IPS-NIHi7 (cell line): Measurements from ENCODE around the gene KCTD11.
"Not testable (repeated sequence)": the region's sequence is repeated elsewhere in the genome, so short reads cannot be mapped to it uniquely, and the experiment has no call there.

Experiments
- DNase-seq: peaks from one replicate; pipeline ENCODE4 v3.0.0; 2012; ENCODE audit warnings: mixed read lengths; ENCODE audit errors: extremely low spot score

Gene KCTD11

DNA sequence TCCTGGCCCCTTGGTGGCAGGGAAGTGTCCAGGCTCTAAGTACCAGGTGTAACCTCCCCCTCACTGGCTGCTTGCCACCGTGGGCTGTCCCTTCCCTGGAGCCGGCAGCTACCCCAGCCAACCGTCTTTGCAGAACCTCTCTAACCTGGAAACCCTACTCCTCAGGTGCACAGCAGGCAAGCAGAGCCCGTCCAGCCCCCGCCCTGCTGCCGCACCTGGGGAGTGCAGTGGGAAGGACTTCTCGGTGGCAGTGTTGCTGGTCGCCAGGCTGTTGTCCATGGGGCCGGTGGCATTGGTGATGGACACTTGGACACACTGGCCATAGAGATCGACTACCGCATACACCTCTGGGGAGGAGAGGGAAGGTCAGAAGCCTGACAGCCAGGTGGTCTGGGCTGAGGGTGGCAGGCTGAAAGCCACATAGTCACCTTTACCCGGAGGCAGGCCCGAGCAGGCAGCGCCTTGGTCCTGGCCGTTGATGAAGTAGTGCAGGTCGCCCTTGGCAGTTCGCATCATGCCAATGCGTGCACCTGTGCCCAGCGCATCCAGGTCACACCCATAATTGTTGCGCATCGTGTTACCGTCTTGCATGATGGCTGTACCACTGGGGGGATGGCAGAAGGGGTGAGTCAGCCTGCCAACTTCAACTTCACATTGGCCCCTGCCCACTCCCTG, 29.3 kb upstream of the KCTD11 start:
- DNase-seq = no peak

DNA sequence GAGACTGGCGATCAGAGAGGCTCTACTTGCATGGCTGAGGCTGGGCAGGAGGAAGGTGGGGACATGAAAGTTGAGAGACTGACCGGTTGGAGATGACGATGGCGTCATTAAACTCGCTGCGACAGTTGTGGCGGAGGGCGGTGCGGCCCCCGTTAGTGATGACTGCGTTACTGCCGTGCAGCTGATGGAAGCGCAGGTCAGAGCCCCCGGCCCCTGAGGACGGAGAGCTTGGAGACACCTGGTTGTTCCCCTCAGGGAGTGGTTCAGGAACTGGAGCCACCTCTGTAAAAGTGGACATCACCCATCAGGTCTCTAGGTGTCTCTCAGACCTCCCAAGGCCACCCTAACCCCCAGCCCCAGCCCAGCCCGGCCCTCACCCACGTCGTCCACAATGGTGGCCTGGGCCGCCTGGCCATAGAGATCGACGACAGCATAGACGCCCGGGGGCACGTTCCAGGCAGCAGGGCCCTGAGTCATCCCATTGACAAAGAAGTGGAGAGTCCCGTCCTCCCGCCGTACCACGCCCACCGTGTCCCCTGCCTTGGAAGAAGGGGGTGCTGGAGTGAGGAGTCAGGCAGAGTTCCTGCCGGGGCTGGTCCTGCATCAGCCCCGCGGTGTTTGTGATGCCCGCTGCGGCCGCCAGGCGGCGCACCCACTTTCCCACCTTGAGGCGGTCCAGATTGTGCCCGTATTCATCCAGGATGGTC, 28.1 kb upstream of the KCTD11 start:
- DNase-seq = peak; percentile 84

DNA sequence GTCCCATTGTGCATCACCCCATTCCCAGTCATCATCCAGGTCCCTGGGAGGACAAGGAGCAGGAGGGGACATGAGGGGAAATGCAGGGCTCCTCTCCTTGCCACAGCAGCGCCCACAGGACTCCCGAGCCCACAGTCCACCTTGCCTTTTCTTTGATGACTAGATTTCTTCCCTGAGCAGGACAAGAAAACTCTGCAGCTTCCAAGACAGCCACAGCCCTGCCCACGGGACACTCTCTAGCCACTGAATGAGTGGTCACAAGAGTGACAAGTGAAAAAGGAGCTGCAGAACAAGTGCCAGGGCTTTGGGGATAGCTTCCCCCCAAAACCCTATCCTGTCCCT, 27.6 kb upstream of the KCTD11 start:
- no peak for DNase-seq

DNA sequence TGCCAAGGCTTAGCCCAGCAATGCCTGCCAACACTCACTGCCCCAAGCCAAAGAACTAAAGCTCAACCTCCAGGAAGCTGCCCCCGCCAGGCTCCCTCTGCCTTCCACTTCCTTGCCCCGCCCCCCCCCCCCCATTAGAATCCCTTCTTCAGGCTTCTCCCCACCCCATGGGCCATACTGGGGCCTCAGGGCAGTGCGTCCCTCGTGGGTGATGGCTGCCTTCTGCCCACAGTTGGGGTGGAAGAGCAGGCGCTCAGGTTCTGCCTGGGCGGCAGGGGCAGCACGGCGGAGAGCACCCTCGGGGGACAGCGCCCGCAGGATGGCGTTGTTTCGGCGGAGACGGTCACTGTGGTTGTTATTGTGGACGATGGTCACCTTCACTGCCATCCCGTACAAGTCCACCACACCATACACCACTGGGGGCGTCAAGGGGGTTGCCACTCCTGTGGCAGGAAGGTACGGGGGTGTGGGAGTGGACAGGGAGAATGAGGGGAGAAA, 26.9 kb upstream of the KCTD11 start:
- no peak for DNase-seq

DNA sequence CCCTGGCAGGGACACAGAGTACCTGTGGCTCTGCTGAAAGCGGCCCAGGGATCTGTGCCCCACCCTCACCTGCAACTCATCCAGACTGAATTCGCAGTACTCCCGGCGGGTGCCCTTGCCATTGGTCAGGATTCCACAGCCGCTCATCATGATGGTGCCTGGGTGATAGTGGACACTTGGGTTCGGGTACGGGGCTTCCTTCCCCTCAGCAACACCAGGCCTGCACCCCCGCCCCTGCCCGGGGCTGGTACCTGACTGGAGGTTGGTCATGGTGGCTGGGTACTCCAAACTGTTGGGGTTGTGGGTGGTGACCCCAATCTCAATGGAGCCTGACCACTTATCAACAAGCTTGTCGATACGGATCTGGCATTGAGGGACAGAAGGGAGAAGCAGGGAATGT, 25.8 kb upstream of the KCTD11 start:
- DNase-seq = no peak

DNA sequence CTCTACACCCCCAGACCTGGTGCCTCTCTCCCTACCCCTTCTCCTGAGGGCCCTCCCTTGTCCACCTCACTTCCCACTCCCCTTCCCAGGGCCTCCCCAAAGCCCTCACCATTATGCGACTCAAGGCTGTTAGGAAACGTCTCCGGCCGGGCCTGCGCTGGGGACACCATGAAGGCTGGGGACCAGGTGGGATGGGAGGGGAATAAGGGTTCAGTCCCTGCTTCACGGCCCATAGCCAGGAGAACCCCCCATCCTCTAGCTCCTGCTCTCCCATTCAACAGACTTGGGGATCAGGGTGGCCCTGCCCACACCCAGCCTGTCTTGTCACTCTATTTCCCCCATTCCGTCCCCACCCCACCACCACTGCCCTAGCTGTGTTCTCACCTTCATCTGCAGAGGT, 24.9 kb upstream of the KCTD11 start:
- DNase-seq = no peak

DNA sequence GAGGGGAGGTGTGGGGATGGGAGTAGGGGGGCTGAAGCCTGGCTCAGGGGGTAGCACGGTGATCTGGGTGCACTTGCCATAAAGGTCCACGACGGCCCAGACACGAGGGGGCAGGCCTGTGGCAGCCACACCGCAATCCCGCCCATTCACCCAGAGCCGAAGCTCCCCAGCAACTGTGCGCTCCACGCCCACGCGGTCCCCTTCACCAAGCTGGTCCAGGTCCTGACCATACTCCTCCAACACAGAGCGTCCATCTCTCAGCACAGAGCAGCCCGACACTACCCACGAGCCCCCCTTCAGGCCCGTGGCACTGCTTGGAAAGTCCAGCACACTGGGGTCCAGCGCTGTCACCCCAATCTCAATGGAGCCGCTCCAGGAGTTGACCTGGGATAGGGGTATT, 24.5 kb upstream of the KCTD11 start:
- no peak for DNase-seq

DNA sequence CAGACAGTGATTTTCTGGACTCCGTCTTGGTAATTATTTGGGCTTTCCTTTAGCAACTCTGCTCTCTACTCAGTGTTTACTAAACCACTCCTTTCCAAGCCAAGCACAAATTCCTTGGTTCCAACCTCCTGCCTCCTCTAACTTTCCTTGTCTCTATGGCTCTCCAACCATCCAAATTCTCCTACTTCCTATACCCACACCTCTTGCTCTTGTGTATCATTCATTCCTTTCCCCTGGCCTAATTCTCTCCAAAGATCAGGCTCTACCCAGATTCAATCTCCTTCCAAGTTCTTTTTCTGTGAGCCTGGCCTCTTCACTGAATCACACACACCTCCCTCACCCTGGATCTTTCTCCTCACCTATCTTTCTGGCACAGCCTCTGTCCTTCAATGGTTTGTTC, 24.0 kb upstream of the KCTD11 start:
- no peak for DNase-seq

DNA sequence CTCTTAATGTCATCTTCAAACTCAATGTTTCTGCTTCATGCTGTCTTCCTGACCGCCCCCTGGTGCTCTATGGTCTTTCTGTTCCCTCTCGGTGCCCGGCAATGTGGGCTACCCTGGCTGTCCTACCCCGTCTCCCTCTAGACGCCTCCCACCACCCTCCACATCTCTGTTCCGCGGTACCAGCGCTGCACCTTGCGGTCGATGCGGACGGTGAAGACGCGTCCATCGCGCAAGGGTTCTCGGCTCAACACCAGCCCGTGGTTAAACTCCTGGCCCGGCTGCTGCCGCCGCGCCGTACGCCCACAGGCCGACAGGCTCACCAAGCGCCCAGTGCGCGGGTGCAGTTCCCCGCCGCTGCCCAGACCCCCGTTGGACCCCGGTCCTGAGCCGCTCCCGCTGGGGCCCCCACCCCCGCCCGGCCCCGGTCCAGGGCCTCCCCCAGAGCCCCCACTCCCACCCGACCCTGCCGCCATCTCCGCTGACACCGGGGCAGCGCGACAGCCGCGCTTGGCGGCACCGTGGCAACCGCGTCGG, 23.1 kb upstream of the KCTD11 start, which contains the start of gene NEURL4:
Gene NEURL4, minus strand, starts transcription at position 496 of the 534 bp plus-strand sequence. Its CDS starts 23 bp downstream, at position 473.
- DNase-seq = peak; percentile 27

DNA sequence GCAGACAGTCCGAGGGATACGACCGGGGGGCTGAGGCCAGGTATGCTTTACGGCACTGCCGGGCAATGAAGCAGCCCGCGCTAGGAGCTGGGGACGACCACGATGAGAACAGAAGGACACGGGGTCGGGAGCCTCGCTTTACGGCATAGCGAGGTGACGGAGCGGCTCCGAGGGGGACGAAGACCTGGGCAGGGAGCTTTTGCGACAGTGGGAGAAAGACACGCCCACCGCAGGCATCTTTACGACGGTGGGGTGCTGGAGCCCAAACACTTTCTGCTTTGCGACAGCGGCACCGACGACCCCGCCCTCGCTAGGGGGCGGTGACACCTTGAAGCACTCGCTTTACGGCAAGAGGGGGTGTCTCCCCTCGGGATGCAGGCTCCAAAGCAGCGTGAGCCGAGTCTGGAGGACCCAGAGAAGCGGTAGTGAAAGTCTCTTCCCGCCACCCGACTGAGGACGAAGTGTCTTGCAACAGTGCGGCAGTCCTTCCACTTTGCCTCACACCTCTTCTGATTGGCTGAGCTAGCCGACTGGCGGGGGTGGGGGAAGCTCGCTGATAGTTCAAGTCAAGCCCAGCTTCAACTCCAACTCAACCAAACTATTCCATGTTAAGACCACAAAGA, 22.5 kb upstream of the KCTD11 start:
- DNase-seq = peak; percentile 98

DNA sequence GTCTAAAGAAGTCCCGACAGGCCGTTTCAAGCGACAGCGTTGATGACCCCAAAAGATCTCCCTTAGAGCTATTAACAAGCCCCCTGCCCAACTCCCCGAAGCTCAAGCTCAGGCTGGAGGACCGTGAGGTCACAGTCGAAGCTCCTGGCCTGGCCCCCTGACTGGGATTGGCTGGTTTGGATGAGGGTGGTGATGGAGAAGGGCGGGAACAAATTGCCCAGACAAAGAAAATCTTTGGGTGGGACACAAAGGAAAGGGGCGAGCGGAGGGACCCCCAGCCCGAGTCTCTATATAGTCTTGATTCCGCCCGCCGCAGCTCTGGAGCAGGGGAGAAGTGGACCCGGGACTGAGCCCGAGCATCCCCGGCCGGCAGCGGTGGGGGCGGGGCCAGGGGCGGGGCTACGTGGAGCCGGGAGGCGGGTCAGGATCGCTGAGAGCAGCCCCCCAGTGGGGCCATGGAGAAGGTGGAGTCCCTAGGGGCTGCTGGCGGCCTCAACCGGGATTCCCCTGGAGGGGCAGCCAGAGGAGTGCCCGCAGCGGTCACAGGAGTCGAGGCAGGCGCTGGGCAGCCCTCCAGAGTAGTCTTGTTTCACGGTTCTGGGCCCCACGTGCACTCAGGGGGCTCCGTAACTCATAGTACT, 21.8 kb upstream of the KCTD11 start:
- DNase-seq = peak; percentile 91

DNA sequence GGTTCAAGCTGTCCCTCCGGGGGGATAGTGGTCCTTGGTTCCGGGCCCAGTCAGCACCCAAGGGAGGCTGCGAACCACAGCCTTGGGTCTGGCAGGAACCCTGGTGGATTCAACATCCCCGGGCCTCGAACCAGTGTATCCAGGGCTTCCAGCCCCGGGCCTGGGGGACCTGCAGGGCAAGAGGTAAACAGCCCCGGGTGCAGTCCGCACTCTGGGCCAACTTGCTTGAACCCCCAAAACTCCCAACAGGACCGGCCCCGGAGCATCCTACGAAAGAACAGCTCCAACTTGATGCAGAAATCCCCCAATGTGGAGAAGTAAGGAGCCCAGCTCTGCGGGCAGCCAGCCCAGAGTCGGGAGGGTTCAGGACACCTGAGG, 21.3 kb upstream of the KCTD11 start:
- DNase-seq = no peak

DNA sequence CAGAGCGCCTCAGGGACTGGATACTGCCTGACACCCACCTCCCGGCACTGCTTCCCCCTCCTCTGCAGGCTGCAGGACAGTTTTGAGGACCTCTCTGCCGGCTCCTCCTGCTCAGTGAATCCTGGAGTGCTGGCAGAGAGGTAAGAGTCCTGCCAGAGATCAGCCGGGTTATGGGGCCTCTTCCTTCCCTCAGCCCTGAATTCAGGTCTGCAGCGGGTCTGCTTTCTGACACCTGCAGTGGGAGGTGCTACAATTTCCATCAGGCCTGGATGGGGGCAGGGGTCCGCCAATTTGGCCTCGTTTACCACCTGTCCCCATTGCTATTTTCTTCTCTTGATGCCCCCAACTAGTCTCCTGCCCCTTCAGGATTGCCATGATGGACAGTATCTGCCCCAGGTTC, 19.9 kb upstream of the KCTD11 start:
- DNase-seq = no peak

DNA sequence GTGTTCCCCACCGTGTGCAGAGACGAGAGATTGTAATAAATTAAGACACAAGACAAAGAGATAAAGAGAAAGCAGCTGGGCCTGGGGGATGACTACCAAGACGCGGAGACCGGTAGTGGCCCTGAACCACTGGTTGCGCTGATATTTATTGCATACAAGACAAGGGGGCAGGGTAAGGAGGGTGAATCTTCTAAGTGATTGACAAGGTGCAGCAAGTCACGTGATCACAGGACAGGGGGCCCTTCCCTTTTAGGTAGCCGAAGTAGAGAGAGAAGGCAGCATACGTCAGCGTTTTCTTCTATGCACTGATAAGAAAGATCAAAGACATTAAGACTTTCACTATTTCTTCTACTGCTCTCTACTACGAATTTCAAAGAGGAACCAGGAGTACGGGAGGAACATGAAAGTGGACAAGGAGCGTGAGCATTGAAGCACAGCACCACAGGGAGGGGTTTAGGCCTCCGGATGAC, 19.3 kb upstream of the KCTD11 start:
- DNase-seq = not testable (repeated sequence)

DNA sequence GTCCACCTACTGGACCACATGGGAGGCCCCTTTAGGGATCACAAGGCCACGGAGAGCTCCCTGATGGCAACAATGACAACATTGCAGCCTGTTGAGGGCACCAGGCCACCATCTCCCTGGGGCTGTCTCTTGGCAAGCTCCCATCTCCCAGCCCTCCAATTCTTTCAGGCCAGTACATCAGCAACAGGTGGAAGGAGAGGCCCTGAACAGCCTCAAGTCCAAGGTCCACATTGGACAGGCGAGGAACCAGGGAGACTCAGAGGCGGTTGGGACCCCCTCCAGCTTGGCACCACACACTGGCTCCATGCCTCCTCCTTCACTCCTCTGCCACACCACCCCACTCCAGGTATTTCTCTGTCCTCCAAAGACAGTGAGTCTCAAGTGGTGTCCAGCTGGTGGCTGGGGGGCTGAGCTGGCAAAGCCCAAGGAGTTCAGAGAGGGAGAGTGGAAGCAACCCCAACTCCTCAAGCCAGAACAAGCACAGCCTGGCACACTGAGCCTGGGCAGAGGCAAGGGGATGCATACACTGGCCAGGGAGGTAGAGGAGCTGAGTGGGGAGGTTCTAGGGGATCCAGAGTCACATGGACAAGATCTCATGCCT, 16.9 kb upstream of the KCTD11 start:
- no peak for DNase-seq

DNA sequence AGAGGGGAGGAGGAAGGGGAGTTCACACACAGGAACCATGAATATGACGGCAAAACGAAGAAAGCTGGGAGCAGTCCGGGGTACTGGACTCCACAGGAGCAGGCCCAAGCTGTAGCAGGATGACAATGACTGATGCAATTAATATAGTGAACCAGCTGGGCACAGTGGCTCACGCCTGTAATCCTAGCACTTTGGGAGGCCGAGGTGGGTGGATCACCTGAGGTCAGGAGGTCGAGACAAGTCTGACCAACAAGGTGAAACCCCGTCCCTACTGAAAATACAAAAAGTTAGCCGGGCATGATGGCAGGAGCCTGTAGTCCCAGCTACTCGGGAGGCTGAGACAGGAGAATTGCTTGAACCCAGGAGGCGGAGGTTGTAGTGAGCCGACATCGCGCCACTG, 16.2 kb upstream of the KCTD11 start:
- DNase-seq = not testable (repeated sequence)

DNA sequence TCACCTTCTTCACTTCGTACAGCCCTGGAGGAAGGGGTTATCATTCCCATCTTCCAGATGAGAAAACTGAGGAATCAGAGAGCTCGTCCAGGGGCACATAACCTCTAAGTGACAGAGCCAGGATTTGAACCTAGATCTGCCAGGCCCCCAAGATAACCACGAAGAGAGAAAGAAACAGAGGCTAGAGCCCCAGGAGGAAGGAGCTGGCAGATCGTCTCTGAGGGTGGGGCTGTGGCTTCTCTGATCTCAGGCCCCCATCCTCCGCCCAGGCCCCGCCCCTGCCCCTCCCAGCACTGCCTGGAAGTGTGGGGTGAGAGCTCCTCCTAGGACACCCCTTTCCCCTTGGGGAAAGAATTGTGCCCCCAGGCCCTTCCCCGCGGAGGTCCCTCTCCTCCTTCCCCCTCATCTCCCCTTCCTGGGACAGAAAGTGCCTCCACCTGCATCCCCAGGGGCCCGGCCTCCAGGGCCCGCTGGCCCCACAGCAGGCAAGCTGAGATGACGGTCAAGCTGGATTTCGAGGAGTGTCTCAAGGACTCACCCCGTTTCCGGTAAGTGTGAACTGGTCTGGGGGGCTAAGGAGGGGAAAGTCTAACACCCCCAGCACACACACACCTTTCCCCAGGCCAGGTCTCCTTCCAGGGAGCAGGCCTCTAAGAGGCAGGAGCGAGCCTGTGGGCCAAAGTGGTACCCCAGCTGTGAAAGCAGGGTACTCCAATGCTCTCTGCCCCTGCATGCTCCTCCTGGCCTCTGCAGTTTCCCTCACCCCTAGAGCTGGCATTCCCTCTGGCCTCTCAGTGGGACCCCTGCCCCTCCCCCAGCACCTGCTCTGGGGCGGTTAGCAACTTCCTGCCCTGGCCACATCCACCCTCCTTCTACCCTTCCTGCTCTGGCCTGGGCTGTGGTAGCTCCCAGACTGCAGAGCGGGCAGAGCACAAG, 15.5 kb upstream of the KCTD11 start, which contains the start of gene ACAP1:
Gene ACAP1, plus strand, starts transcription at position 290 of the 936 bp plus-strand sequence. Its CDS starts 206 bp downstream, at position 496.
- DNase-seq = peak; percentile 70

DNA sequence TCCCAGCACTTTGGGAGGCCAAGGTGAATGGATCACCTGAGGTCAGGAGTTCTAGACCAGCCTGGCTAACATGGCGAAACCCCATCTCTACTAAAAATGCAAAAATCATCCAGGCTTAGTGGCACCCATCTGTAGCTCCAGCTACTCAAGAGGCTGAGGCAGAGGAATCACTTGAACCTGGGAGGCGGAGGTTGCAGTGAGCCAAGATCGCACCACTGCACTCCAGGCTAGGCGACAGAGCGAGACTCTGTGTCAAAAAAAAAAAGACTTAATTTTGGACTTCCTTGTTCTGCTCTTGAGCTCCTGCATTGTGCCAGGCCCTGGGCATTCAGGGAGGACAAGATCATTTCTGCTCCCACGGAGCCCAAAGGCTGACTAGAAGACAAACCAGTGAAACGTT, 14.4 kb upstream of the KCTD11 start:
- DNase-seq = not testable (repeated sequence)

DNA sequence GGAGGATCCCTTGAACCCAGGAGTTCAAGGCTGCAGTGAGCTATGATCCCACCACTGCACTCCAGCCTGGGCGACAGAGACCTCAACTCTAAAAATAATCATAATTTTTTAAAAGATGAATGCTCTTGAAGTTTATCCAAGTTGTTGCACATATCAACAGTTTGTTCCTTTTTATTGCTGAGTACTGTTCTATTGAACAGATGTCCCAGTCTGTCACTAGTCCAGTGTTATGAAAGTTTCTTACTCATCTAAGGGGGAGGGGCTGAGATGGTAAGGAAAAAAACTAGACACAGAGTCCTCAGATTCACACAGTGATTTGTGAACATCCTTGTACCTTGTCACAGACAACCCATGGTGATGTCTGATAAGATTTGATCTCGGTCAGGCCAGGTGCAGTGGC, 11.8 kb upstream of the KCTD11 start:
- DNase-seq = no peak

DNA sequence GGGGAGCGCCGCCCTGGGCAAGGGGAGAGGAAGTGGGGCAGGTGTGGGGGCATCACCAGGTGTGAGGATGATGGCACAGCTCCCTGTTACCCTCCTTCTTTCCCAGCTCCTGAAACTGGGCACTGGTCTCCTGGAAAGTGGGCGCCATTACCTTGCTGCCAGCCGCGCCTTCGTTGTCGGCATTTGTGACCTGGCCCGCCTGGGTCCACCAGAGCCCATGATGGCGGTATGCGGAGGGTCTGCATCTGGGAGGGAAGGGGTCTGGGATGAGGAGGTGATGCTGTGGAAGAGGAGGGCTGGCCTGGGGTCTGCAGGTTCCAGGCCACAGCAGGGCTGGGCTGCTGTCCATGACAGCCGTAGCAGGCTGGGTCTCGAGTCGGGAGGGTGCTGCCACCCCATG, 10.1 kb upstream of the KCTD11 start:
- DNase-seq = no peak
